Mesothelial cell of epicardium (in vitro differentiated cells): ENCODE measurements around the gene TEKTIP1. TPM values are rescaled to one million over a fixed set of nuclear protein-coding genes. Genes with fewer than 3 reads are reported as not detected.
"Not testable (repeated sequence)": the region's sequence is repeated elsewhere in the genome, so short reads cannot be mapped to it uniquely, and the experiment has no call there.

Experiments used
- DNase-seq, 2 experiments: peaks; one replicate each; pipeline ENCODE4 v3.0.0; 2021; ENCODE audit warnings: low spot score in 2 of 2; ENCODE audit not compliant: unreplicated experiment in 2 of 2
- H3K27ac Mint-ChIP-seq: 2 replicates; pipeline ENCODE4 v1.8.0; 2021; ENCODE audit warnings: mixed read lengths
- H3K27me3 Mint-ChIP-seq: 2 replicates; pipeline ENCODE4 v1.8.0; 2021; ENCODE audit warnings: low read depth, mixed read lengths
- H3K36me3 Mint-ChIP-seq: 2 replicates; pipeline ENCODE4 v1.8.0; 2021; ENCODE audit warnings: mixed read lengths
- H3K4me1 Mint-ChIP-seq: 2 replicates; pipeline ENCODE4 v1.8.0; 2021; ENCODE audit warnings: mixed read lengths
- H3K4me3 Mint-ChIP-seq: 2 replicates; pipeline ENCODE4 v1.8.0; 2021; ENCODE audit warnings: mild to moderate bottlenecking, moderate library complexity, mixed read lengths
- H3K9me3 Mint-ChIP-seq: 2 replicates; pipeline ENCODE4 v1.8.0; 2021; ENCODE audit warnings: mixed read lengths
- total RNA-seq: library from RNA; stranded (reverse); gene quantifications from 3 replicates; pipeline ENCODE4 v1.2.1, GENCODE V29; 2021
- TF ChIP-seq, protein P1 (sequence below): fragments of 200-600 bp; sonication (generic); IDR thresholded peaks from one replicate; pipeline ENCODE4 v1.5.0; 2021; ENCODE audit warnings: antibody characterized with exemption; ENCODE audit not compliant: unreplicated experiment

Gene TEKTIP1
- total RNA-seq, 1 donor from 2014 or later: 3.5 TPM

DNA sequence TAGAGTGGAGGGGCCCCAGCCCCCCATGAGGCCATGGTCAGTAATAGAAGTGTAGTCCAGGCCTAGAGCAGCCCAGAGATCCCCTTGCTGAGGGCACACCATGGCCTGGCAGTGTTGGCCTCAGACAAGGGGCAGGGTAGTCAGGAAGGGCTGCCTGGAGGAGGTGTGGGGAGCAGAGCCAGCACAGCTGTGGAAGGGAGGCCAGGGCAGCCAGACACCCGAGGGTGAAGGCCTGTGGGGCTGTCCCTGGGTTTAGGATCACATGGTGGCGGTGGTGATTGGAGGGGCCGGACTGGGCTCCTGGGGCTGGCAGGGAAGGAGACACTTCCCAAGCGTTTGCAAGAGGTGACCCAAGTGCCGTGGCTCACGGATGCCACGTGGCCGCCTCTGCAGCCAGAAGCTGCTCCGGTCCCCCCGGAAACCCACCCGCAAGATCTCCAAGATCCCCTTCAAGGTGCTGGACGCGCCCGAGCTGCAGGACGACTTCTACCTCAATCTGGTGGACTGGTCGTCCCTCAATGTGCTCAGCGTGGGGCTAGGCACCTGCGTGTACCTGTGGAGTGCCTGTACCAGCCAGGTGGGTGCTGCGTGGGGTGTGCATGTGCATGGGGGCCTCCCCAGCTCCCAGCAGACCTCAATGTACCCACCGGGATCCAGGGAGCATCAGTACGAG is 11.6 kb upstream of the TEKTIP1 start:
- H3K4me3 Mint-ChIP-seq: no peak overlapping the region
- H3K36me3 Mint-ChIP-seq: peaks cover 11% of the 10 kb centered on the region
- no peak overlapping the region for H3K27ac Mint-ChIP-seq
- H3K27me3 Mint-ChIP-seq: no peaks in the 10 kb centered on the region
- TF ChIP-seq, protein P1, sequence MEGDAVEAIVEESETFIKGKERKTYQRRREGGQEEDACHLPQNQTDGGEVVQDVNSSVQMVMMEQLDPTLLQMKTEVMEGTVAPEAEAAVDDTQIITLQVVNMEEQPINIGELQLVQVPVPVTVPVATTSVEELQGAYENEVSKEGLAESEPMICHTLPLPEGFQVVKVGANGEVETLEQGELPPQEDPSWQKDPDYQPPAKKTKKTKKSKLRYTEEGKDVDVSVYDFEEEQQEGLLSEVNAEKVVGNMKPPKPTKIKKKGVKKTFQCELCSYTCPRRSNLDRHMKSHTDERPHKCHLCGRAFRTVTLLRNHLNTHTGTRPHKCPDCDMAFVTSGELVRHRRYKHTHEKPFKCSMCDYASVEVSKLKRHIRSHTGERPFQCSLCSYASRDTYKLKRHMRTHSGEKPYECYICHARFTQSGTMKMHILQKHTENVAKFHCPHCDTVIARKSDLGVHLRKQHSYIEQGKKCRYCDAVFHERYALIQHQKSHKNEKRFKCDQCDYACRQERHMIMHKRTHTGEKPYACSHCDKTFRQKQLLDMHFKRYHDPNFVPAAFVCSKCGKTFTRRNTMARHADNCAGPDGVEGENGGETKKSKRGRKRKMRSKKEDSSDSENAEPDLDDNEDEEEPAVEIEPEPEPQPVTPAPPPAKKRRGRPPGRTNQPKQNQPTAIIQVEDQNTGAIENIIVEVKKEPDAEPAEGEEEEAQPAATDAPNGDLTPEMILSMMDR: no peak
- H3K4me1 Mint-ChIP-seq: no peaks in the 10 kb centered on the region
- no peak for DNase-seq
- no peaks in the 10 kb centered on the region for H3K9me3 Mint-ChIP-seq

DNA sequence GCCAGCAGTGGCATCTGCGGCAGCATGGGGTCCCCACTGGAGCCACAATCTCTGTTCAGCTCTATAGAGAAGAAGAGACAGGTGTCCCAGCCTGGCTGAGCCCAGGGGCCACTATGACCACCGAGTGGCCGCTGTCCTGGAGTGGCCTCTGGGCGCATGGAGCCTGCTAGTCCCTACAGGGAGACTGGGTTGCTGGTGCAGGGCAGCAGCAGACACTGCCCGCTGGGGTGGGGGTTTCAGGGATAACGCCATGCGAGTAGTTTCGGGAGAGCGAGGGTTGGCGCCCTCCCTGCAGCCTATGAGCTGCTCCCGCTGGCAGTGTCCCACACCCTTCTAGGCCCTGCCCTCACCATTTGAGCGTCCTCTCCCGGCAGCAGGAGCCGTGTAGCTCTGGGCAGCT is 10.9 kb upstream of the TEKTIP1 start:
- H3K27me3 Mint-ChIP-seq: no peaks in the 10 kb centered on the region
- H3K4me1 Mint-ChIP-seq: no peaks in the 10 kb centered on the region
- no peak overlapping the region for H3K4me3 Mint-ChIP-seq
- H3K36me3 Mint-ChIP-seq: peaks cover 13% of the 10 kb centered on the region
- DNase-seq: no peak
- H3K9me3 Mint-ChIP-seq: no peaks in the 10 kb centered on the region
- TF ChIP-seq, protein P1: no peak
- no peak overlapping the region for H3K27ac Mint-ChIP-seq

DNA sequence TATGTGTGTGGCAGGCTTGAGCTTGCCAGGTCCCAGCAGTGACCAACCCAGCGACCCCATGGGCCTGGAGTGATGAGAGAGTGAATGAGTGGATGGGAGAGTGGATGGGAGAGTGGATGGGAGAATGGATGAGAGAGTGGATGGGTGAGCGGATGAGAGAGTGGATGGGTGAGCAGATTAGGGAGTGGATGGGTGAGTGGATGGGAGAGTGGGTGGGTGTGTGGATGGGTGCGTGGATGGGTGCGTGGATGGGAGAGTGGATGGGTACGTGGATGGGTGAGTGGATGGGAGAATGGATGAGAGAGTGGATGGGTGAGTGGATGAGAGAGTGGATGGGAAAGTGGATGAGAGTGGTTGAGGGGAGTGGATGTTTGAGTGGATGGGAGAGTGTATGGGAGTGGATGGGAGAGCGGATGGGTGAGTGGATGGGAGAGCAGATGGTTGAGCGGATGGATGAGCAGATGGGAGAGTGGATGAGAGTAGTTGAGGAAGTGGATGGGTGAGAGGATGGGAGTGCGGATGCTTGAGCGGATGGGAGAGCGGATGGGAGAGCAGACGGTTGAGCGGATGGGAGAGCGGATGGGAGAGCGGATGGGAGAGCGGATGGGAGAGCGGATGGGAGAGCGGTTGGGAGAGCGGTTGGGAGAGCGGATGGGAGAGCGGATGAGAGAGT is 10.3 kb upstream of the TEKTIP1 start:
- TF ChIP-seq, protein P1: no peak
- peaks cover 18% of the 10 kb centered on the region for H3K36me3 Mint-ChIP-seq

DNA sequence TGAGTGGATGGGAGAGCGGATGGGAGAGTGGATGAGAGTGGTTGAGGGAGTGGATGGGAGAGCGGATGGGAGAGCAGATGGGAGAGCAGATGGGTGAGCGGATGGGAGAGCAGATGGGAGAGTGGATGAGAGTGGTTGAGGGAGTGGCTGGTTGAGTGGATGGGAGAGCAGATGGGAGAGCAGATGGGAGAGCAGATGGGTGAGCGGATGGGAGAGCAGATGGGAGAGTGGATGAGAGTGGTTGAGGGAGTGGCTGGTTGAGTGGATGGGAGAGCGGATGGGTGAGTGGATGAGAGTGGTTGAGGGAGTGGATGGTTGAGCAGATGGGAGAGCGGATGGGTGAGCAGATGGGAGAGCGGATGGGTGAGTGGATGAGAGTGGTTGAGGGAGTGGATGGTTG is 9.7 kb upstream of the TEKTIP1 start:
- H3K36me3 Mint-ChIP-seq: peaks cover 16% of the 10 kb centered on the region
- not testable (repeated sequence) for H3K27me3 Mint-ChIP-seq, H3K4me1 Mint-ChIP-seq, H3K9me3 Mint-ChIP-seq, H3K4me3 Mint-ChIP-seq, H3K27ac Mint-ChIP-seq, DNase-seq

More for the DNA sequence above, 10.3 kb upstream of the TEKTIP1 start:
- no peak for DNase-seq
- Mint-ChIP-seq H3K27me3 (no peaks in the 10 kb centered on the region), H3K9me3 (no peaks in the 10 kb centered on the region), H3K27ac (no peak overlapping the region), H3K4me3 (no peak overlapping the region), H3K4me1 (no peaks in the 10 kb centered on the region)

DNA sequence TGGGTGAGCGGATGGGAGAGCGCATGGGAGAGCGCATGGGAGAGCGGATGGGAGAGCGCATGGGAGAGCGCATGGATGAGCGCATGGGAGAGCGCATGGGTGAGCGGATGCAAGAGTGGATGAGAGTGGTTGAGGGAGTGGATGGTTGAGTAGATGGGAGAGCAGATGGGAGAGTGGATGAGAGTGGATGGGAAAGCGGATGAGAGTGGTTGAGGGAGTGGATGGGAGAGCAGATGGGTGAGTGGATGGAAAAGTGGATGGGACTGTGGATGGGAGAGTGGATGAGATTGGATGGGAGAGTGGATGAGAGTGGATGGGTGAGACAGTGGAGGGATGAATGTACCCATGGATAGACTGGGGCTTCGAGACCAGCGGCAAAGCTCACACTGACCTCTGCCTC is 8.6 kb upstream of the TEKTIP1 start:
- no peaks in the 10 kb centered on the region for H3K9me3 Mint-ChIP-seq
- no peaks in the 10 kb centered on the region for H3K4me1 Mint-ChIP-seq
- no peak overlapping the region for H3K27ac Mint-ChIP-seq
- DNase-seq: no peak
- H3K36me3 Mint-ChIP-seq: peaks cover 23% of the 10 kb centered on the region
- TF ChIP-seq, protein P1: no peak
- H3K27me3 Mint-ChIP-seq: no peaks in the 10 kb centered on the region
- H3K4me3 Mint-ChIP-seq: no peak overlapping the region

DNA sequence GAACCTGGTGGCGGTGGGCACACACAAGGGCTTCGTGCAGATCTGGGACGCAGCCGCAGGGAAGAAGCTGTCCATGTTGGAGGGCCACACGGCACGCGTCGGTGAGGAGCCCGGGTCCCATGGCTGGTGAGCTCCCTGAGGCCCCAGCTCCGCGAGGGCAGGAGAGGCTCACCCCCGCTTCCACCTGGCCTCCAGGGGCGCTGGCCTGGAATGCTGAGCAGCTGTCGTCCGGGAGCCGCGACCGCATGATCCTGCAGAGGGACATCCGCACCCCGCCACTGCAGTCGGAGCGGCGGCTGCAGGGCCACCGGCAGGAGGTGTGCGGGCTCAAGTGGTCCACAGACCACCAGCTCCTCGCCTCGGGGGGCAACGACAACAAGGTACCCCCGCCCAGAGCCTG is 7.3 kb upstream of the TEKTIP1 start:
- no peaks in the 10 kb centered on the region for H3K4me1 Mint-ChIP-seq
- H3K27me3 Mint-ChIP-seq: no peaks in the 10 kb centered on the region
- TF ChIP-seq, protein P1: no peak
- no peak for DNase-seq
- no peak overlapping the region for H3K27ac Mint-ChIP-seq
- peaks cover 24% of the 10 kb centered on the region for H3K36me3 Mint-ChIP-seq
- no peak overlapping the region for H3K4me3 Mint-ChIP-seq
- no peaks in the 10 kb centered on the region for H3K9me3 Mint-ChIP-seq
